HEK293T (cell line): Measurements from ENCODE around the gene PRSS27.

Experiments
- CTCF ChIA-PET: fragments of 350-600 bp; formaldehyde crosslinking; extraction: SDS; loops from one replicate; lab custom pipeline; 2021; ENCODE audit warnings: antibody characterized with exemption, inconsistent platforms; lab: Yijun Ruan, JAX
- POLR2A ChIA-PET: fragments of 350-600 bp; formaldehyde crosslinking; extraction: SDS; loops from one replicate; lab custom pipeline; 2020; ENCODE audit warnings: antibody characterized with exemption, inconsistent platforms; lab: Yijun Ruan, JAX
- DNase-seq: peaks from one replicate; pipeline ENCODE4 v3.0.0; 2012; ENCODE audit warnings: mixed read lengths; ENCODE audit errors: extremely low spot score
- ARNT ChIP-seq: fragments of 450-650 bp; IDR thresholded peaks from 2 replicates; pipeline ENCODE4 v1.6.1; 2017; ENCODE audit warnings: mild to moderate bottlenecking
- BHLHE40 ChIP-seq: fragments of 450-650 bp; IDR thresholded peaks from 2 replicates; pipeline ENCODE4 v1.6.1; 2016; ENCODE audit warnings: mild to moderate bottlenecking, moderate library complexity, borderline replicate concordance
- CTBP1 ChIP-seq: fragments of 450-650 bp; IDR thresholded peaks from 2 replicates; pipeline ENCODE4 v1.6.1; 2016; ENCODE audit warnings: borderline replicate concordance
- ELF4 ChIP-seq: fragments of 450-650 bp; IDR thresholded peaks from 2 replicates; pipeline ENCODE4 v1.6.1; 2017; ENCODE audit warnings: antibody characterized with exemption
- FOXA1 ChIP-seq: fragments of 450-650 bp; IDR thresholded peaks from 2 replicates; pipeline ENCODE4 v1.6.1; 2016; ENCODE audit warnings: mild to moderate bottlenecking
- FOXK2 ChIP-seq: fragments of 450-650 bp; IDR thresholded peaks from 2 replicates; pipeline ENCODE4 v1.6.1; 2016; ENCODE audit warnings: mild to moderate bottlenecking
- FOXM1 ChIP-seq: fragments of 450-650 bp; IDR thresholded peaks from 2 replicates; pipeline ENCODE4 v1.6.1; 2017; ENCODE audit warnings: mild to moderate bottlenecking, borderline replicate concordance
- HDGF ChIP-seq: fragments of 450-650 bp; IDR thresholded peaks from 2 replicates; pipeline ENCODE4 v1.6.1; 2017; ENCODE audit warnings: antibody characterized with exemption, borderline replicate concordance
- L3MBTL2 ChIP-seq: fragments of 450-650 bp; conservative IDR thresholded peaks from 2 replicates; pipeline ENCODE4 v1.6.1; 2016; ENCODE audit warnings: mild to moderate bottlenecking
- LEF1 ChIP-seq: fragments of 450-650 bp; IDR thresholded peaks from 2 replicates; pipeline ENCODE4 v1.6.1; 2017; ENCODE audit warnings: mild to moderate bottlenecking, borderline replicate concordance
- NFRKB ChIP-seq: fragments of 450-650 bp; IDR thresholded peaks from 2 replicates; pipeline ENCODE4 v1.6.1; 2016; ENCODE audit warnings: mild to moderate bottlenecking, moderate library complexity
- PKNOX1 ChIP-seq: fragments of 450-650 bp; IDR thresholded peaks from 2 replicates; pipeline ENCODE4 v1.6.1; 2016
- SP1 ChIP-seq: fragments of 450-650 bp; IDR thresholded peaks from 2 replicates; pipeline ENCODE4 v1.6.1; 2017
- SUZ12 ChIP-seq: fragments of 450-650 bp; IDR thresholded peaks from 2 replicates; pipeline ENCODE4 v1.6.1; 2016; ENCODE audit warnings: mild to moderate bottlenecking
- TARDBP ChIP-seq: fragments of 450-650 bp; IDR thresholded peaks from 2 replicates; pipeline ENCODE4 v1.6.1; 2016
- ZNF384 ChIP-seq: fragments of 450-650 bp; IDR thresholded peaks from 2 replicates; pipeline ENCODE4 v1.6.1; 2016

The PRSS27 gene

GRCh38 chr16:2712063-2712441 lies 8.0 kb downstream of the PRSS27 start:
- POLR2A ChIA-PET = no interaction called here
- DNase-seq = no peak
- CTCF ChIA-PET = no interaction called here
- TF ChIP-seq SUZ12 (no peak), ZNF384 (no peak), LEF1 (no peak), SP1 (no peak), ARNT (no peak), BHLHE40 (no peak), FOXK2 (no peak), CTBP1 (no peak), HDGF (no peak), FOXM1 (no peak), FOXA1 (no peak), TARDBP (no peak), PKNOX1 (no peak), ELF4 (no peak), NFRKB (no peak), L3MBTL2 (no peak)

DNA sequence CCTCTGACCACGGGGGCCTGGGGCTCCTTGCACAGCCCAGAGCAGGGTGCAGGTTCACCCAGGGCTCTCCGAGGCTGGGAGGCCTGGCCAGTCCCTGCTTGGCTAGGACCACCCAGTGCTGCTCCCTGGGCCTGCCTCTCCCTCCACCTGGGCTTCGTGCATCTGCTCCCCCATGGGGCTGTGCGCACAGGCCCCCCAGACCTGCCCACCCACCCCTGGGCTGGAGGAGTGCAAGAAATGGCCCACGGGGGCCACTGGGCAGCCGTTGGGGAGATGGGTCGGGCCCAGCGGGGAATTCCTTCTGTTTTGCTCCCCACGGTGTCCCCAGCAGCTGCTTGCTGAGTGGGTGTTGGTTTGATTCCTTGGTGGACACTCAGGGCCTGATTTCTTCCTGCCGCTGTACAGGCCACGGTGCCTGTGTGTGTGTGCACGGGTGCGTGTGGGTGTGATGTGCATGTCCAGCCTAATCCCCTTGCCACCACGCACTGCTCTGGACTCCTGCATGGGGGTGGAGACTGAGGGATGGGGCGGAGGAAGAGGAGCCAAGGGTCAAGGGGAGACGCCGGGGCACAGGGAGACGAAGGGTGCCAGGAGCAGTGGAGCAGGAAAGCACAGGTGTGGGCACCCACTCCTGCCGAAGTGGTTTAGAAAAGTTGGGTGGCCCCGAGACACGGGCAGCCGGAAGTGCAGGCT lies 8.5 kb downstream of the PRSS27 start:
- no peak for TF ChIP-seq ARNT
- no peak for DNase-seq
- ChIA-PET POLR2A (no interaction called here), CTCF (no interaction called here)

GRCh38 chr16:2710711-2711231 lies 9.3 kb downstream of the PRSS27 start:
- no peak for TF ChIP-seq ZNF384
- TF ChIP-seq TARDBP = peak; percentile 93
- no peak for TF ChIP-seq HDGF
- no peak for TF ChIP-seq BHLHE40
- DNase-seq = no peak
- ChIA-PET POLR2A (no interaction called here), CTCF (no interaction called here)

GRCh38 chr16:2710021-2710710 lies 9.9 kb downstream of the PRSS27 start:
- POLR2A ChIA-PET = no interaction called here
- DNase-seq = no peak
- CTCF ChIA-PET = no interaction called here
- no peak for TF ChIP-seq BHLHE40
- TF ChIP-seq ZNF384 = no peak
- no peak for TF ChIP-seq HDGF
- no peak for TF ChIP-seq FOXM1
- no peak for TF ChIP-seq FOXA1
- TF ChIP-seq NFRKB = no peak
- TF ChIP-seq LEF1 = no peak
- no peak for TF ChIP-seq SUZ12
- no peak for TF ChIP-seq TARDBP
- no peak for TF ChIP-seq L3MBTL2
- no peak for TF ChIP-seq ELF4
- no peak for TF ChIP-seq SP1
- TF ChIP-seq PKNOX1 = no peak
- TF ChIP-seq CTBP1 = no peak
- no peak for TF ChIP-seq FOXK2
- TF ChIP-seq ARNT = no peak

- POLR2A ChIA-PET = interaction anchor here (1.7 kb wide), 1 partner anchor 9 kb away, joined by 4 read pairs; no protein-coding TSS in a partner anchor
- CTCF ChIA-PET = no interaction called here
- DNase-seq = no peak
- TF ChIP-seq ARNT = no peak
- TF ChIP-seq ELF4 = no peak
- TF ChIP-seq FOXK2 = no peak
- no peak for TF ChIP-seq FOXA1
- TF ChIP-seq BHLHE40 = no peak
- TF ChIP-seq NFRKB = no peak
- TF ChIP-seq SP1 = no peak
- no peak for TF ChIP-seq PKNOX1
- no peak for TF ChIP-seq FOXM1
- TF ChIP-seq ZNF384 = no peak
- TF ChIP-seq SUZ12 = no peak
- no peak for TF ChIP-seq HDGF
- no peak for TF ChIP-seq CTBP1
- no peak for TF ChIP-seq TARDBP
- no peak for TF ChIP-seq LEF1
- no peak for TF ChIP-seq L3MBTL2
Observed at GRCh38 chr16:2709588-2709984, 10.4 kb downstream of the PRSS27 start.
